GM18858 (cell line): ENCODE results near the gene CTTNBP2NL.

Experiments used
- ATAC-seq: cut with Tn5 transposase; IDR thresholded peaks from one replicate; pipeline ENCODE4 v1.9.1; 2021; ENCODE audit not compliant: unreplicated experiment

CTTNBP2NL gene

DNA sequence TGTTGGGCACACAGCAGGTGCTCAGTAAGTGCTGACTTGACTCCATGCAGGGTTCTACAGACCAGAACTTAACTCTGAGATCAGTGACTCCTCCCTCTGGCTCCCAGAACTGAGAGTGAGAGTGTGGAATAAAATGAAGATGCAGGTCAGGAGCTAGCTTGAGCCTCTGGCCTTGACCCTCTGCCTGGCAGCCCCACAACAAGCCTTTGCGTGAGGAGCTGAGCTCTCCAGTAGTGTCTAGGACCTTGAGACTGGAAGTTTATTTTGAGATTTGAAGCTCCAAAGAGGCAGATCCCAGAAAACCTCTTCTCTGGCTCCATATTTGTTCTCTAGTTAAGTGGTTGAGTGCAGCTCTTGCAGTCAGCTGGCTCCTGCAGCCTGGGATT, 109.4 kb downstream of the CTTNBP2NL start:
- no peak for ATAC-seq

DNA sequence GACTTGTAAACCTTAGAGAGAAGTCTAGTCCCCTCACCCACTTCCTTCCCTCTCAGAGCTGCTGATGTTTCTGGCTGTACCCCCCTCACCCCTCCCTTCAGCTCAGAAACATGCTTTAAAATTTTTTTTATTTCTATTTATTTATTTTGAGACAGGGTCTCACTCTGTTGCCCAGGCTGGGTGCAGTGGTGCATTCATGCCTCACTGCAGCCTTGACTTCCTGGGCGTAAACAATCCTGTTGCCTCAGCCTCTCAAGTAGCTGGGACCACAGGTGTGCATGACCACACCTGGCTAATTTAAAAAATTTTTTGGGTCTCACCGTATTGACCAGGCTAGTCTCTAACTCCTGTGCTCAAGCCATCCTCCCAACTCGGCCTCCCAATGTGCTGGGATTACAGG, 109.9 kb downstream of the CTTNBP2NL start:
- no peak for ATAC-seq

DNA sequence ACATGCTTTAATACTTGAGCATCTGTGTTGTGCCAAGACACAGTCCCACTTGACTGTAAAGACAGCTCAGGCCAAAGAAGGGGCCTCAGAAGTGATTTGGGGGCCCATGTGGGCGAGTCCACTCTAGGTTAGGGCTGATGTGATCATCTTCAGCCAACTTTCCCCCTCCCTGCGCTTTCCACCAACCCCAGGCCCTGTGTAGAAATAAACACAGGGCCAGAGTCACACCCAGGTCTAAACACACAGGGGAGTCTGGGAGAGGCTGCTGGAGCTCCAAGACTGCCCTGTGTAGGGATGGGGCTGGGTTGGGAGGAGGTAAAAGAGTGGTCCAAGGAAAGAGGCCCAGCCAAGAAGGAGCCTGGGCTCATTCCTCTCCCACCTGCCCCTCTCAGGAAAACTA, 110.3 kb downstream of the CTTNBP2NL start:
- no peak for ATAC-seq

- no peak for ATAC-seq
Observed at GRCh38 chr1:112506731-112507130, 110.7 kb downstream of the CTTNBP2NL start.

DNA sequence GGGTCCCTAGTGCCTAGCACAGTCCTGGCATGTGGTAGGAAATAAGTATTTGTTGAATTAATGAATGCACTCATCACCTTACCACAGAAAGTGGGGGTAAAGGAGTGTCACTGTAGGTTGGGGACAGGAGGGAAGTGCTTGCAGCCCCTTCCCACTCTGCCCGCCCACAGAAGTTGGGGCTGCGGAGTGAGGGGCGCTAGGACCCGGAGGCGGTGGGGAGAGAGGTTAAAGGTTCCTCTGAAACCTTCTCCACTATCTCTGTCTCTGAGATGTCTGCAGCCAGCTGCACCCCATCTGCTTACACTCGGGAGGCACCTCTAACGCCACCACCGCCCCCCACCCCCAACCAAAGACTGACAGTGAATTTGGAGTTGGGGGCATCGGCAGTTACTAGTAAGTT, 111.3 kb downstream of the CTTNBP2NL start:
- ATAC-seq, result no peak

DNA sequence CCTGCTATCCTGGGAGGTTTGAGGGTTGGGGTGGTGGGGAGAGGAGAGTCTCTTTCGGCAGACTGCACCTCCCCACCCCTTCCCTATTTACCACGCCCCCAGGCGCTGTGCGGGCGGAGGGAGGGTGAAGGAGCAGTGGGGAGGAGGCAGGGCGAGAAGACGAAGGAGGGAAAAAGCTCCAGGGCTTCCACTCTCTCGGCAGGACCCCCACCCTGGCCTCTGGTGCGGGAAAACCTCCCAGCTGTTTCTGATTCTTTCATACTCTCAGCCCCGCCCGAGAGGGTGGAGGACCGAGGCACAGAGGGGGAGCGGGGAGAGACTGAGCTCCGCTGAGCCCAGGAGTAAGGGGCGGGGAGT, 111.9 kb downstream of the CTTNBP2NL start:
- no peak for ATAC-seq

DNA sequence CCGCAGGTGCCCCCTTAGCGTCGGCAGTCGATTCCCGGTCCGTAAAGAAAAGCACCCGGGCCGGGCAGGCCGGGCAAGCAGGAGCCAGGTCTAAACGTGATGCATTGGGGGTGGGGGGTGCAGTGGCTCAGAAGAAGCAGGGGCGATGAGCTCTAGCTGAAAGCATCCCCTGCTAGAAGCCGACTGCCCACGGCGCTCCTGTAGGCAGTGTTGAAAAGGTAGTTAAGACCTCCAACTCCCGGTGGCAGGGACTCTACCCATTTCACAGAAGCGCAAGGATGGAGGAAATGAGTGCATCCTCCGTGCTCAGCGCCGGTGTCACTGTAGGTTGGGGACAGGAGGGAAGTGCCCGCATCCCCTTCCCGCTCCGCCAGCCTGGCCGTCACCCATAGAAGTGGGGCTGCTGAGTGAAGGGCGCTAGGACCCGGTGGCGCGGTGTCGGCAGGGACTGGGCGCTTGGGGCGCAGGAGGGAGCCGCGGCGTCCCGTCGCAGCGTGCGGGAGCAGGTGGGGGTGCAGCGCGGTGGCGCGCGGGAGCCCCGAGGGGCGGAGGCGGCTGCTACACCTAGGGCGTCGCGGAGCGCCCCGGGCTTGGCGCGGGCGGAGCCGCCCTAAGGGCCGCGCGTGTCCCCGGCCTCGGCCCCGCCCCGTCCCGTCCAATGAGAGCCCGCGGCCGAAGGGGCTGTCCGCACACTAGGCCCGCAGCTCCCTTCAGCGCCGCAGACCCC, 112.4 kb downstream of the CTTNBP2NL start, which contains the start of gene WNT2B:
WNT2B (plus strand) TSS at position 688 of the 727 bp plus-strand sequence. CDS start 298 bp downstream, outside the sequence.
- ATAC-seq, result no peak

DNA sequence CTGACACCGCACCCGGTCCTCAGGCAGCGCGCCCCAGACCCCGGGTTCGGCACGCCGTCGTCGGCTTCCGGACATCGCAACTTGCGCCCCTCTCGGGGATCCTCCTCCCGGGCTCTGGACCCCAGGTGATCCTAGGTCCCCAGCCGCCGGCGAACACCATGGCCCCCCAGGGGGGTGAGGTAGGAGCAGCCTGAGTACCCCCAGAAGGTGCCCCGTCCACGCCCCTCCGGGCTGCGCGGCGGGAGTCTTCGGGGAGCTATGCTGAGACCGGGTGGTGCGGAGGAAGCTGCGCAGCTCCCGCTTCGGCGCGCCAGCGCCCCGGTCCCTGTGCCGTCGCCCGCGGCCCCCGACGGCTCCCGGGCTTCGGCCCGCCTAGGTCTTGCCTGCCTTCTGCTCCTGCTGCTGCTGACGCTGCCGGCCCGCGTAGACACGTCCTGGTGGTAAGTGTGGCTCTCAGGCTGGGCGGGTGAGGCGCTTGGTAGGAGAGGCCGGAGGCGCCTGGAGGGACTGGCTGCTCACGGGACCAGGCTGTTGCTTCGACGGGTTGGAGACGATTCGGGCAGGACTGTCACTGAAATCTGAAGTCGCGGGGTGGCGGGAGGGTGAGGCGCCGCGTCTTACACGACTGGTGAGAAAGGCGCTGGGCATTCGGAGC, 113.1 kb downstream of the CTTNBP2NL start:
- ATAC-seq, result no peak

- no peak for ATAC-seq
Observed at GRCh38 chr1:112509660-112510178, 113.7 kb downstream of the CTTNBP2NL start.

- no peak for ATAC-seq
Observed at GRCh38 chr1:112510340-112510739, 114.3 kb downstream of the CTTNBP2NL start.
